Measurements from ENCODE around the gene STARD13. TPM values are rescaled to one million over a fixed set of nuclear protein-coding genes. Genes with fewer than 3 reads are reported as not detected.
A peak's percentile ranks its signal among the peaks of the same experiment; 100 is the strongest.

The STARD13 gene
- not detected for total RNA-seq

- no peak within 1 kb of the TSS for H3K27ac Mint-ChIP-seq
- ATAC-seq (peak; percentile 51), DNase-seq (no peak)
- H3K27me3 Mint-ChIP-seq (ENCODE audit: low read depth), result peaks cover 40% of the 10 kb centered on the region
- H3K4me3 Mint-ChIP-seq, result peak within 1 kb of the TSS; percentile 61
- peaks cover 11% of the 10 kb centered on the region for H3K4me1 Mint-ChIP-seq (ENCODE audit: low read depth)
- no peaks in the 10 kb centered on the region for H3K36me3 Mint-ChIP-seq (ENCODE audit: low read depth)
- no peaks in the 10 kb centered on the region for H3K9me3 Mint-ChIP-seq (ENCODE audit: insufficient read depth)
- ChIA-PET POLR2A (no interaction called here), CTCF (no interaction called here)
Observed at GRCh38 chr13:33285420-33286124, at the start of gene STARD13. STARD13 (minus strand) TSS chr13:33285755; CDS start chr13:33285638, 117 bp downstream.

GRCh38 chr13:33334831-33335230 is 49.3 kb upstream of the STARD13 start:
- CTCF ChIA-PET, result no interaction called here
- no peaks in the 10 kb centered on the region for H3K27me3 Mint-ChIP-seq (ENCODE audit: low read depth)

GRCh38 chr13:33331962-33332361 is 46.4 kb upstream of the STARD13 start:
- Mint-ChIP-seq H3K27ac (no peak overlapping the region), H3K27me3 (ENCODE audit: low read depth) (no peaks in the 10 kb centered on the region), H3K4me1 (ENCODE audit: low read depth) (no peaks in the 10 kb centered on the region), H3K36me3 (ENCODE audit: low read depth) (no peaks in the 10 kb centered on the region), H3K9me3 (ENCODE audit: insufficient read depth) (no peaks in the 10 kb centered on the region), H3K4me3 (no peak overlapping the region)
- ChIA-PET CTCF (no interaction called here), POLR2A (no interaction called here)
- ATAC-seq (no peak), DNase-seq (no peak)

More at GRCh38 chr13:33334831-33335230, 49.3 kb upstream of the STARD13 start:
- Mint-ChIP-seq H3K4me1 (ENCODE audit: low read depth) (no peaks in the 10 kb centered on the region), H3K27ac (no peak overlapping the region), H3K9me3 (ENCODE audit: insufficient read depth) (no peaks in the 10 kb centered on the region), H3K36me3 (ENCODE audit: low read depth) (no peaks in the 10 kb centered on the region), H3K4me3 (no peak overlapping the region)
- DNase-seq, result no peak
- no peak for ATAC-seq
- POLR2A ChIA-PET, result no interaction called here

- DNase-seq (no peak), ATAC-seq (no peak)
- no peaks in the 10 kb centered on the region for H3K9me3 Mint-ChIP-seq (ENCODE audit: insufficient read depth)
- H3K36me3 Mint-ChIP-seq (ENCODE audit: low read depth), result no peaks in the 10 kb centered on the region
- ChIA-PET POLR2A (no interaction called here), CTCF (no interaction called here)
- no peaks in the 10 kb centered on the region for H3K4me1 Mint-ChIP-seq (ENCODE audit: low read depth)
- no peaks in the 10 kb centered on the region for H3K27me3 Mint-ChIP-seq (ENCODE audit: low read depth)
- H3K4me3 Mint-ChIP-seq, result no peak overlapping the region
- H3K27ac Mint-ChIP-seq, result no peak overlapping the region
Observed at GRCh38 chr13:33330483-33330882, 44.9 kb upstream of the STARD13 start.

GRCh38 chr13:33328701-33329100 is 43.1 kb upstream of the STARD13 start:
- Mint-ChIP-seq H3K9me3 (ENCODE audit: insufficient read depth) (no peaks in the 10 kb centered on the region), H3K27me3 (ENCODE audit: low read depth) (no peaks in the 10 kb centered on the region), H3K36me3 (ENCODE audit: low read depth) (no peaks in the 10 kb centered on the region), H3K27ac (no peak overlapping the region), H3K4me3 (no peak overlapping the region), H3K4me1 (ENCODE audit: low read depth) (no peaks in the 10 kb centered on the region)
- ChIA-PET POLR2A (no interaction called here), CTCF (no interaction called here)
- DNase-seq (no peak), ATAC-seq (no peak)

- H3K9me3 Mint-ChIP-seq (ENCODE audit: insufficient read depth), result no peaks in the 10 kb centered on the region
- no peak overlapping the region for H3K27ac Mint-ChIP-seq
- H3K4me1 Mint-ChIP-seq (ENCODE audit: low read depth), result no peaks in the 10 kb centered on the region
- ATAC-seq (no peak), DNase-seq (no peak)
- H3K27me3 Mint-ChIP-seq (ENCODE audit: low read depth), result peaks cover 2% of the 10 kb centered on the region
- ChIA-PET CTCF (no interaction called here), POLR2A (no interaction called here)
- H3K36me3 Mint-ChIP-seq (ENCODE audit: low read depth), result no peaks in the 10 kb centered on the region
- no peak overlapping the region for H3K4me3 Mint-ChIP-seq
Observed at GRCh38 chr13:33326723-33327122, 41.2 kb upstream of the STARD13 start.

- Mint-ChIP-seq H3K36me3 (ENCODE audit: low read depth) (no peaks in the 10 kb centered on the region), H3K27ac (no peak overlapping the region), H3K9me3 (ENCODE audit: insufficient read depth) (no peaks in the 10 kb centered on the region), H3K4me3 (no peak overlapping the region), H3K4me1 (ENCODE audit: low read depth) (no peaks in the 10 kb centered on the region), H3K27me3 (ENCODE audit: low read depth) (peaks cover 2% of the 10 kb centered on the region)
- CTCF ChIA-PET, result no interaction called here
- no peak for DNase-seq
- ATAC-seq, result no peak
- POLR2A ChIA-PET, result no interaction called here
Observed at GRCh38 chr13:33326246-33326645, 40.7 kb upstream of the STARD13 start.

- DNase-seq (no peak), ATAC-seq (no peak)
- Mint-ChIP-seq H3K9me3 (ENCODE audit: insufficient read depth) (no peaks in the 10 kb centered on the region), H3K36me3 (ENCODE audit: low read depth) (no peaks in the 10 kb centered on the region), H3K27me3 (ENCODE audit: low read depth) (peaks cover 2% of the 10 kb centered on the region), H3K4me3 (no peak overlapping the region), H3K27ac (no peak overlapping the region), H3K4me1 (ENCODE audit: low read depth) (no peaks in the 10 kb centered on the region)
- ChIA-PET POLR2A (no interaction called here), CTCF (no interaction called here)
Observed at GRCh38 chr13:33323801-33324510, 38.4 kb upstream of the STARD13 start.

GRCh38 chr13:33322965-33323668 is 37.6 kb upstream of the STARD13 start:
- CTCF ChIA-PET, result no interaction called here
- POLR2A ChIA-PET, result no interaction called here
- no peak for ATAC-seq

GRCh38 chr13:33322543-33322809 is 36.9 kb upstream of the STARD13 start:
- CTCF ChIA-PET, result no interaction called here
- no peaks in the 10 kb centered on the region for H3K9me3 Mint-ChIP-seq (ENCODE audit: insufficient read depth)

More at GRCh38 chr13:33322965-33323668, 37.6 kb upstream of the STARD13 start:
- Mint-ChIP-seq H3K27ac (no peak overlapping the region), H3K27me3 (ENCODE audit: low read depth) (peaks cover 2% of the 10 kb centered on the region), H3K4me3 (no peak overlapping the region), H3K9me3 (ENCODE audit: insufficient read depth) (no peaks in the 10 kb centered on the region), H3K36me3 (ENCODE audit: low read depth) (no peaks in the 10 kb centered on the region), H3K4me1 (ENCODE audit: low read depth) (no peaks in the 10 kb centered on the region)
- DNase-seq, result no peak

GRCh38 chr13:33321686-33322542 is 36.4 kb upstream of the STARD13 start:
- CTCF ChIA-PET, result no interaction called here
- POLR2A ChIA-PET, result no interaction called here
- ATAC-seq (no peak), DNase-seq (no peak)
- H3K4me1 Mint-ChIP-seq (ENCODE audit: low read depth), result no peaks in the 10 kb centered on the region
- no peak overlapping the region for H3K27ac Mint-ChIP-seq
- no peaks in the 10 kb centered on the region for H3K36me3 Mint-ChIP-seq (ENCODE audit: low read depth)
- peaks cover 2% of the 10 kb centered on the region for H3K27me3 Mint-ChIP-seq (ENCODE audit: low read depth)
- H3K9me3 Mint-ChIP-seq (ENCODE audit: insufficient read depth), result no peaks in the 10 kb centered on the region
- no peak overlapping the region for H3K4me3 Mint-ChIP-seq

More at GRCh38 chr13:33322543-33322809, 36.9 kb upstream of the STARD13 start:
- no peak for DNase-seq
- H3K36me3 Mint-ChIP-seq (ENCODE audit: low read depth), result no peaks in the 10 kb centered on the region
- H3K27me3 Mint-ChIP-seq (ENCODE audit: low read depth), result peaks cover 2% of the 10 kb centered on the region
- no peak for ATAC-seq
- no peak overlapping the region for H3K4me3 Mint-ChIP-seq
- H3K27ac Mint-ChIP-seq, result no peak overlapping the region
- no peaks in the 10 kb centered on the region for H3K4me1 Mint-ChIP-seq (ENCODE audit: low read depth)
- POLR2A ChIA-PET, result no interaction called here

- Mint-ChIP-seq H3K4me1 (ENCODE audit: low read depth) (no peaks in the 10 kb centered on the region), H3K36me3 (ENCODE audit: low read depth) (no peaks in the 10 kb centered on the region), H3K9me3 (ENCODE audit: insufficient read depth) (no peaks in the 10 kb centered on the region), H3K4me3 (no peak overlapping the region), H3K27me3 (ENCODE audit: low read depth) (peaks cover 2% of the 10 kb centered on the region), H3K27ac (no peak overlapping the region)
- CTCF ChIA-PET, result no interaction called here
- POLR2A ChIA-PET, result no interaction called here
- ATAC-seq (no peak), DNase-seq (no peak)
Observed at GRCh38 chr13:33319859-33320258, 34.3 kb upstream of the STARD13 start.
